Brain microvascular endothelial cell (primary cell): Measurements from ENCODE around the gene ARID5B.
"Not testable (repeated sequence)": the region's sequence is repeated elsewhere in the genome, so short reads cannot be mapped to it uniquely, and the experiment has no call there.

Experiments
- DNase-seq: peaks from one replicate; pipeline ENCODE4 v3.0.0-alpha.2; 2020
- H3K27ac ChIP-seq: fragments of 250-450 bp; sonication (Bioruptor Pico); 2 replicates; pipeline ENCODE4 v1.5.1; 2020; ENCODE audit warnings: mild to moderate bottlenecking, moderate library complexity
- H3K27me3 ChIP-seq: fragments of 250-450 bp; sonication (Bioruptor Pico); replicated peaks from 2 replicates; pipeline ENCODE4 v1.5.1; 2020; ENCODE audit warnings: mild to moderate bottlenecking
- H3K36me3 ChIP-seq: fragments of 250-450 bp; sonication (Bioruptor Pico); replicated peaks from 2 replicates; pipeline ENCODE4 v1.5.1; 2020; ENCODE audit warnings: mild to moderate bottlenecking
- H3K4me3 ChIP-seq: 2 replicates; pipeline ENCODE4 v1.5.1; 2011; ENCODE audit warnings: low read depth, mild to moderate bottlenecking, control low read depth, low read length, moderate library complexity
- CTCF ChIP-seq: IDR thresholded peaks from 2 replicates; pipeline ENCODE4 v1.5.1; 2011; ENCODE audit warnings: low read depth, mild to moderate bottlenecking, moderate library complexity, low read length, control low read depth, inconsistent platforms; ENCODE audit errors: missing control alignments
- in situ Hi-C: cut with HindIII; loops from 2 replicates; pipeline ENCODE4 v1.10.0; 2017; ENCODE audit warnings: low sequenced_read_pairs, low pct_ligation_motif_present

The ARID5B gene

GRCh38 chr10:62023329-62023728, 121.8 kb downstream of the ARID5B start:
- Histone ChIP-seq H3K4me3 (no peak overlapping the region), H3K36me3 (no peaks in the 10 kb centered on the region), H3K27me3 (no peaks in the 10 kb centered on the region), H3K27ac (no peak overlapping the region)
- in situ Hi-C loops, result no loop called here
- TF ChIP-seq CTCF, result no peak
- DNase-seq, result no peak

DNA sequence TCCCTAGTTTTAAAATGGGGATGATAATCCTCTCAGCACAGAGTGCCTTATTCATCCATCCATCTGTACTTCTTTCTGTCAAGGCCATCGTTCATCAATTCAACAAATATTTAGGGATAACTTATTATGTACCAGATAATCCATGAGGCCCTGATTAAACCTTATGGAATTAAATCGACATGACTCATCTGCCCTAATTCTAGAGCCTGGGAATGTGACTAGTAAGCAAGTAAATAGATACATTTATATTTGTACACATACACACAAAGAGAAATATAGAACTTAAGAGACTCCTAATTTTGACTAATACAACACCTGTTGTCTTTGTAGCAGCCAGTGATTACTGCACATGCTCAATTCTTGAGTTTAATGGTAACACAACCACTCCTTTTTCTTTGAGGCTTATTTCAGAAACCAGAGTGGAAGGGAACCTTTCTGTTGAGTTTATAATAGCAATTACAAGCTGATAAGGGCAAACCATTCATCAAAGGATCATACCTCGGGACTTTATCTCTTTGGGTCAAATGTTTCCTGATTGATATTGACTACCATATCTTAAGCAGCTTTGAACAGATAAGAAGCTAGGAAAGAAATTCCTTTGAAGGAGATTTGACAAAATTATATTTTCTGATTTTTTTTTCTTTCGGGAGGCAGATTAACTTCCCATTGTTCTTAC, 122.7 kb downstream of the ARID5B start:
- in situ Hi-C loops, result no loop called here
- no peak for DNase-seq
- TF ChIP-seq CTCF, result no peak
- H3K27ac ChIP-seq, result no peak overlapping the region
- H3K27me3 ChIP-seq, result no peaks in the 10 kb centered on the region
- no peak overlapping the region for H3K4me3 ChIP-seq
- no peaks in the 10 kb centered on the region for H3K36me3 ChIP-seq

DNA sequence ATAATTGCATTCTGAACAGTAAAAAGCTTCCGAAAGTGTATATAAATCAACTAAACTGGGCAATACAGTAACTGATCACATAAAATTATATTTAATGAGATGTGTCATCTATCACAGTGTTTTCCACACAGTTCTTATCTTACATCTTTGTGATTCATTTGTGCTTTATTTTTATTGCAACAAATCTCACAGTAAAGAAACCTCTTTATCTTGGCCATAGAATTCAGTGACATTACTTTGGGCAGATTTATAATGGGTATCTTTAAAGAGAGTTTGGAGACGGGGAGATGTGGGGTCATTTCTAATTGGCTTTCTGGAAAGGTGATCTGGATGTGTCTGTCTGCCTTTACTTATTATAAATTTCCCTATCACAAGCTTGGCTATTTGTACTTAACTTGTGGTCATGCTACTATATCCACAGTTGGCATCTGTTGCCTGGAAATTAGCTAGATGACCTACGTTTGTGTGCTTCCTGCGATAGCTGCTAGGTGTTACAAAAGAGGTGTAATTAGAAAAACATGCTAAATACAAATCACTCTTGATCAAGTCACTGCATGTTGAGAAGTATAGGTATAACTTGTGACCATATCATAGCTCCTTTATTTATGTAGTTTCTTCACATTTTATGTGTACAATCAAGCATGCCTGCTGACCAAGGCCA, 123.8 kb downstream of the ARID5B start:
- Histone ChIP-seq H3K27ac (no peak overlapping the region), H3K4me3 (no peak overlapping the region), H3K27me3 (no peaks in the 10 kb centered on the region), H3K36me3 (no peaks in the 10 kb centered on the region)
- no peak for TF ChIP-seq CTCF
- DNase-seq, result no peak
- in situ Hi-C loops, result no loop called here

- H3K27me3 ChIP-seq, result no peaks in the 10 kb centered on the region
- H3K27ac ChIP-seq, result no peak overlapping the region
- no peak overlapping the region for H3K4me3 ChIP-seq
- no peak for DNase-seq
- TF ChIP-seq CTCF, result no peak
- H3K36me3 ChIP-seq, result no peaks in the 10 kb centered on the region
- in situ Hi-C loops, result no loop called here
These were observed 124.7 kb downstream of the ARID5B start for GRCh38 chr10:62025901-62026879.

DNA sequence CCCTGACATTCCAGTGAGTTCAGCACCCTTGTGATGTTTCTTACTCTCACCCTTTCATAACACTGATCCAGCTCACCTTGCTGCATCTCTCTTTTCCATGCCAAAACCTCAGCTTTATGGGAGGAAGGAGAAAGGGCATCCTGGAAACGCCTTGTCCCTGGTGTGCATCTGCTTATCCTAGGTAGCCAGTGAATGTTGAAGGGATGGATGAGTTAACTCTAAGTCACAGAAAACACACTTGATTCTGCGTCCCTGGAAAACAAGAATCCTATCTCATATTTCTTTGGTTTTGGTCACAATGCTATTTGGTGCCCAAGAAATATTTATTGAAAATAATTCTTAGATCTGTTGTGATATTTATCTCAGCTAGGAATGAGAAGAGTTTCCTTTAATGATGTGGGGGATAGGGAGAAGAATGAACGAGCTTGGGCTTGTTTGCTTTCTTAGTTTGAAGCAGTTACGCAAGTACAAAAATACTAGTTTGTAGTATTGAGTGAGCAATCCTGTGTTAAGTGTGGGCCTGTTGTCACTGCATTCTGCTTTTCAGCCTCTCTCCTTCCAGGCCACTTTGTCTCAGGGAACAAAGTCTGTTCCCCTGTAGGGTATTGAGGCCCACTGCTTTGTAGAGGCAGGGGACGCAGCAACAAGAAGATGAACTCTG, 126.5 kb downstream of the ARID5B start:
- Histone ChIP-seq H3K27ac (no peak overlapping the region), H3K4me3 (no peak overlapping the region), H3K27me3 (no peaks in the 10 kb centered on the region), H3K36me3 (no peaks in the 10 kb centered on the region)
- TF ChIP-seq CTCF, result no peak
- no peak for DNase-seq
- in situ Hi-C loops, result no loop called here

DNA sequence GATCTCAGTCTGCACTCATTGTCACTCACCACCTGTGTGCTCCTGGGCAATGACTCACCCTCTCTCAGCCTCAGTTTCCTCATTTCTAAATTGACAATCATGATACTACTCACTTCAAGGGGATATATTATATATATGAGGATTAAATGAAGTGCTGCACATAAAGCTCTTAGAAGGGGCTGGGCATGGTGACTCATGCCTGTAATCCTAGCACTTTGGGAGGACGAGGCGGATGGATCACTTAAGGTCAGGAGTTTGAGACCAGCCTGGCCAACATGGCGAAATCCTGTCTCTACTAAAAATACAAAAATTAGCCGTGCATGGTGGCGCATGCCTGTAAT, 127.0 kb downstream of the ARID5B start:
- H3K4me3 ChIP-seq, in situ Hi-C loops, H3K36me3 ChIP-seq, H3K27me3 ChIP-seq, DNase-seq, H3K27ac ChIP-seq: not testable (repeated sequence)
